Measurements from ENCODE around the gene ZNF44.

The ZNF44 gene

DNA sequence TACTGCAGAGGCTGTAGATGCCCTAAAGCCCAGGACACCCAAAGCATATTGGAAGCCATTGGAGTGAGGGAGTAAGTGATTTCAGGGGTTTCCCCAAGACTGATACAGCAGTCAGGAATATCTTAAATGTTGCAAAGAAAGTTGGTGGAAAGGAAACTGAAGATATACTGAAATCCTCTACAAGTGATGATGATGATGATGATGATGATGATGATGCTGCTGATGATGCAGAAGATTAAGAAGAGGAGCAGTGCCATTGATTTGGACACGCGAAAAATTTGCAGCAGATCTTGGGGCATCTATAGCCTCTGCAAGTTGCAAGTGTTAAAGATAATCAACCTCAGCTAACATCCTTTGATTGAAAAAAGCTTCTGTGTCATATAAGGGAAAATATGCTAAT, 23.8 kb downstream of the ZNF44 start:
- Histone ChIP-seq H3K4me1 (ENCODE audit: control insufficient read depth, low read length) (no peaks in the 10 kb centered on the region), H3K27me3 (ENCODE audit: control insufficient read depth, low read length) (no peaks in the 10 kb centered on the region), H3K36me3 (ENCODE audit: control insufficient read depth, low read length) (peaks cover 28% of the 10 kb centered on the region), H4K20me1 (ENCODE audit: control insufficient read depth, insufficient read depth, low read depth, low read length) (no peaks in the 10 kb centered on the region), H3K79me2 (ENCODE audit: control insufficient read depth, low read length) (peaks cover under 1% of the 10 kb centered on the region; the same call in 1 of the 2 replicates), H3K27ac (ENCODE audit: low read depth, low read length) (no peak overlapping the region), H3K9me2 (replicated peaks; ENCODE audit: control insufficient read depth, low read length) (no peaks in the 10 kb centered on the region), H3K9me3 (ENCODE audit: control insufficient read depth, insufficient read depth, low read length) (peaks cover 34% of the 10 kb centered on the region), H3K4me3 (ENCODE audit: low read length) (no peak overlapping the region), H3K4me2 (ENCODE audit: low read length) (no peak overlapping the region), H3F3A (ENCODE audit: control insufficient read depth, insufficient read depth) (no peaks in the 10 kb centered on the region)
- TF ChIP-seq, protein P1, sequence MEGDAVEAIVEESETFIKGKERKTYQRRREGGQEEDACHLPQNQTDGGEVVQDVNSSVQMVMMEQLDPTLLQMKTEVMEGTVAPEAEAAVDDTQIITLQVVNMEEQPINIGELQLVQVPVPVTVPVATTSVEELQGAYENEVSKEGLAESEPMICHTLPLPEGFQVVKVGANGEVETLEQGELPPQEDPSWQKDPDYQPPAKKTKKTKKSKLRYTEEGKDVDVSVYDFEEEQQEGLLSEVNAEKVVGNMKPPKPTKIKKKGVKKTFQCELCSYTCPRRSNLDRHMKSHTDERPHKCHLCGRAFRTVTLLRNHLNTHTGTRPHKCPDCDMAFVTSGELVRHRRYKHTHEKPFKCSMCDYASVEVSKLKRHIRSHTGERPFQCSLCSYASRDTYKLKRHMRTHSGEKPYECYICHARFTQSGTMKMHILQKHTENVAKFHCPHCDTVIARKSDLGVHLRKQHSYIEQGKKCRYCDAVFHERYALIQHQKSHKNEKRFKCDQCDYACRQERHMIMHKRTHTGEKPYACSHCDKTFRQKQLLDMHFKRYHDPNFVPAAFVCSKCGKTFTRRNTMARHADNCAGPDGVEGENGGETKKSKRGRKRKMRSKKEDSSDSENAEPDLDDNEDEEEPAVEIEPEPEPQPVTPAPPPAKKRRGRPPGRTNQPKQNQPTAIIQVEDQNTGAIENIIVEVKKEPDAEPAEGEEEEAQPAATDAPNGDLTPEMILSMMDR (IDR thresholded peaks at IDR 0.05; ENCODE audit: low read depth, low read length, poor library complexity, severe bottlenecking) = no peak
- no peak for TF ChIP-seq EZH2phosphoT487 (IDR thresholded peaks at IDR 0.05; ENCODE audit: borderline replicate concordance, low read length)

DNA sequence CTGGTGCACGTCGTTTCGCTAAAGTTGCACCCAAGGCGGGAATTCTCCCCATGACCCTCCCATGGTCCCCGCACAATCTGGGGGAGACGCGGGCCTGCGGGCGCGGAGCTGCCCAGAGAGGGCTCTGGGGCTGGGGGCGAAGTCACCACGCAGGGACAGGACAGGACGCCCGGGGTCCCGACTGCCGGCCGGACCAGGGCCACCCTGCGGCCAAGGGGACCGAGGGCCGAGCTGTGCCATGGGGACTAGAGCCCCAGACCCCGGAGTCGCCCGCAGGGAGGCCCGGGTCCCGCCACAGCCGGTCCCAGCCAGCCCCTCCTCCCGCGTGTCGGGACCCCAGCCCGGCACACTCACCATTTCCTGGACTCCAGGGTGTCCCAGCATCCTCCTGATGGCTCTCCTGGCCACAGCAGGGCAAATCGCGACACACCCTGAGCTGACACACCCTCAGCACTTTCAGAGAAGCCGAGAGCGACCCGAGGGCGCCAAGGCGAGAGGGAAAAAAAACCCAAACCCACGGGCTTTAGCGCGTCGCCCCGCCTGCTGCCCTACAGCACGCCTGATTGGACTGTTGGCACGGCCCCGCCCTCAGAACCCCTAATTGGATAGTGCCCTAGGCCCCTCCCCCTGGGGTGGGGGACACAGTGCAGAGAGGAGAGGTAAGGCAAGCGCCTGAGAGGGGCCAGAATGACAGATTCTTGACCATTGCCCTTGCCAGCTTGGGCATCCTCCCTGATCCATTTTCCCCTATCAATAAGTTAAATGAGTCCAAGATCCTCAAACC, 28.6 kb downstream of the ZNF44 start:
- no peak overlapping the region for H3K4me3 ChIP-seq (ENCODE audit: low read length)
- no peaks in the 10 kb centered on the region for H3F3A ChIP-seq (ENCODE audit: control insufficient read depth, insufficient read depth)
- no peak overlapping the region for H3K27ac ChIP-seq (ENCODE audit: low read depth, low read length)
- no peak overlapping the region for H3K4me2 ChIP-seq (ENCODE audit: low read length)
- H3K79me2 ChIP-seq (ENCODE audit: control insufficient read depth, low read length) = no peaks in the 10 kb centered on the region
- no peaks in the 10 kb centered on the region for H4K20me1 ChIP-seq (ENCODE audit: control insufficient read depth, insufficient read depth, low read depth, low read length)
- no peaks in the 10 kb centered on the region for H3K4me1 ChIP-seq (ENCODE audit: control insufficient read depth, low read length)
- no peaks in the 10 kb centered on the region for H3K27me3 ChIP-seq (ENCODE audit: control insufficient read depth, low read length)
- no peaks in the 10 kb centered on the region for H3K9me2 ChIP-seq (replicated peaks; ENCODE audit: control insufficient read depth, low read length)
- no peak for TF ChIP-seq EZH2phosphoT487 (IDR thresholded peaks at IDR 0.05; ENCODE audit: borderline replicate concordance, low read length)
- TF ChIP-seq, protein P1 (IDR thresholded peaks at IDR 0.05; ENCODE audit: low read depth, low read length, poor library complexity, severe bottlenecking) = no peak
- no peaks in the 10 kb centered on the region for H3K36me3 ChIP-seq (ENCODE audit: control insufficient read depth, low read length)
- H3K9me3 ChIP-seq (ENCODE audit: control insufficient read depth, insufficient read depth, low read length) = peaks cover 9% of the 10 kb centered on the region; the same call in 1 of the 2 replicates

DNA sequence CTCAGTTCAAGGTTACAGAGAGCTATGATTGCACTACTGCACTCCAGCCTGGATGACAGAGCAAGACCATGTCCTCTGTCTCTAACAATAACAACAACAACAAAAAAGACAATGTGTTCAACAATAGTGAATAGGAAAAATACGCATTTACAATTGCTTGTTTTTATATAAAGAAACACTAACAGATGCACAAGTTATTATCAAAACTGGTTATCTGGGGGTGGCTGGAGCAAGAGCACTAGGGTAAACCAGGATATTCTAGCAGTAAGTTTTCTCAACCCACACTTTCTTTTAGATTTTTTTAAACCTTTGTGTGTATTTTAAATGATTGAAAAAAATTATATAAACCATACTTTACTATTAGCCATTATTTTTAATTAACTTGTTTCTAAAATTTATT, 33.1 kb downstream of the ZNF44 start:
- Histone ChIP-seq H4K20me1 (ENCODE audit: control insufficient read depth, insufficient read depth, low read depth, low read length) (no peaks in the 10 kb centered on the region), H3K27ac (ENCODE audit: low read depth, low read length) (no peak overlapping the region), H3K36me3 (ENCODE audit: control insufficient read depth, low read length) (no peaks in the 10 kb centered on the region), H3K79me2 (ENCODE audit: control insufficient read depth, low read length) (no peaks in the 10 kb centered on the region), H3K4me1 (ENCODE audit: control insufficient read depth, low read length) (no peaks in the 10 kb centered on the region), H3K9me2 (replicated peaks; ENCODE audit: control insufficient read depth, low read length) (no peaks in the 10 kb centered on the region), H3K27me3 (ENCODE audit: control insufficient read depth, low read length) (no peaks in the 10 kb centered on the region), H3K9me3 (ENCODE audit: control insufficient read depth, insufficient read depth, low read length) (peaks cover 3% of the 10 kb centered on the region; the same call in 1 of the 2 replicates), H3K4me2 (ENCODE audit: low read length) (no peak overlapping the region), H3F3A (ENCODE audit: control insufficient read depth, insufficient read depth) (no peaks in the 10 kb centered on the region), H3K4me3 (ENCODE audit: low read length) (no peak overlapping the region)
- TF ChIP-seq, protein P1 (IDR thresholded peaks at IDR 0.05; ENCODE audit: low read depth, low read length, poor library complexity, severe bottlenecking) = no peak
- no peak for TF ChIP-seq EZH2phosphoT487 (IDR thresholded peaks at IDR 0.05; ENCODE audit: borderline replicate concordance, low read length)
